Epithelial cell of esophagus (primary cell): ENCODE data around the gene ATIC.

Experiments used
- DNase-seq: peaks from one replicate; pipeline ENCODE4 v3.0.0; 2010; ENCODE audit warnings: low read depth
- H3K4me3 ChIP-seq: 2 replicates; pipeline ENCODE4 v1.5.1; 2011; ENCODE audit warnings: mild to moderate bottlenecking, low read length, control low read depth
- CTCF ChIP-seq: IDR thresholded peaks from 2 replicates; pipeline ENCODE4 v1.5.1; 2011; ENCODE audit warnings: low read depth, mild to moderate bottlenecking, low read length, control low read depth, inconsistent platforms; ENCODE audit not compliant: insufficient read depth; ENCODE audit errors: missing control alignments

The ATIC gene

GRCh38 chr2:215355801-215356200 is 43.9 kb downstream of the ATIC start:
- no peak overlapping the region for H3K4me3 ChIP-seq
- TF ChIP-seq CTCF: no peak
- DNase-seq: no peak

GRCh38 chr2:215356334-215356947 is 44.6 kb downstream of the ATIC start:
- no peak for DNase-seq
- H3K4me3 ChIP-seq: no peak overlapping the region

GRCh38 chr2:215356948-215357461 is 45.1 kb downstream of the ATIC start:
- no peak overlapping the region for H3K4me3 ChIP-seq
- no peak for DNase-seq
- no peak for TF ChIP-seq CTCF

More at GRCh38 chr2:215356334-215356947, 44.6 kb downstream of the ATIC start:
- TF ChIP-seq CTCF: no peak

- no peak for DNase-seq
- no peak overlapping the region for H3K4me3 ChIP-seq
- TF ChIP-seq CTCF: no peak
These were observed 45.8 kb downstream of the ATIC start for GRCh38 chr2:215357660-215358059.

- no peak for DNase-seq
- no peak for TF ChIP-seq CTCF
- no peak overlapping the region for H3K4me3 ChIP-seq
These were observed 46.5 kb downstream of the ATIC start for GRCh38 chr2:215358312-215358845.

- H3K4me3 ChIP-seq: no peak overlapping the region
- DNase-seq: no peak
- TF ChIP-seq CTCF: no peak
These were observed 47.2 kb downstream of the ATIC start for GRCh38 chr2:215358891-215359575.
